Measurements from ENCODE around the gene ZNRD2. TPM values are rescaled to one million over a fixed set of nuclear protein-coding genes. Genes with fewer than 3 reads are reported as not detected.

Gene ZNRD2
- total RNA-seq, 1 donor from 2014 or later, result 37.4 TPM

- Mint-ChIP-seq H3K9me3 (ENCODE audit: unreplicated experiment) (no peaks in the 10 kb centered on the region), H3K27me3 (ENCODE audit: unreplicated experiment) (peaks cover 18% of the 10 kb centered on the region), H3K27ac (ENCODE audit: unreplicated experiment) (peak overlapping the region; percentile 42), H3K36me3 (ENCODE audit: low read depth, unreplicated experiment) (peaks cover 24% of the 10 kb centered on the region), H3K4me1 (ENCODE audit: unreplicated experiment) (peaks cover 2% of the 10 kb centered on the region), H3K4me3 (ENCODE audit: unreplicated experiment) (peak overlapping the region; percentile 23)
- no peak for DNase-seq (ENCODE audit: low spot score)
- TF ChIP-seq CTCF (IDR thresholded peaks at IDR 0.05; ENCODE audit: unreplicated experiment), result no peak
Measured at GRCh38 chr11:65536412-65537295, 33.6 kb upstream of the ZNRD2 start.

- DNase-seq (ENCODE audit: low spot score), result no peak
- Mint-ChIP-seq H3K4me1 (ENCODE audit: unreplicated experiment) (peaks cover 2% of the 10 kb centered on the region), H3K27me3 (ENCODE audit: unreplicated experiment) (peaks cover 17% of the 10 kb centered on the region), H3K4me3 (ENCODE audit: unreplicated experiment) (no peak overlapping the region), H3K36me3 (ENCODE audit: low read depth, unreplicated experiment) (peaks cover 25% of the 10 kb centered on the region), H3K9me3 (ENCODE audit: unreplicated experiment) (no peaks in the 10 kb centered on the region), H3K27ac (ENCODE audit: unreplicated experiment) (no peak overlapping the region)
- no peak for TF ChIP-seq CTCF (IDR thresholded peaks at IDR 0.05; ENCODE audit: unreplicated experiment)
Measured at GRCh38 chr11:65537296-65537597, 33.0 kb upstream of the ZNRD2 start.

GRCh38 chr11:65537620-65538231 lies 32.6 kb upstream of the ZNRD2 start:
- Mint-ChIP-seq H3K9me3 (ENCODE audit: unreplicated experiment) (no peaks in the 10 kb centered on the region), H3K27ac (ENCODE audit: unreplicated experiment) (no peak overlapping the region), H3K27me3 (ENCODE audit: unreplicated experiment) (peaks cover 18% of the 10 kb centered on the region), H3K36me3 (ENCODE audit: low read depth, unreplicated experiment) (peaks cover 20% of the 10 kb centered on the region), H3K4me3 (ENCODE audit: unreplicated experiment) (no peak overlapping the region), H3K4me1 (ENCODE audit: unreplicated experiment) (peaks cover 2% of the 10 kb centered on the region)
- TF ChIP-seq CTCF (IDR thresholded peaks at IDR 0.05; ENCODE audit: unreplicated experiment), result no peak
- DNase-seq (ENCODE audit: low spot score), result no peak

GRCh38 chr11:65538232-65538914 lies 31.9 kb upstream of the ZNRD2 start:
- no peak for TF ChIP-seq CTCF (IDR thresholded peaks at IDR 0.05; ENCODE audit: unreplicated experiment)
- H3K27ac Mint-ChIP-seq (ENCODE audit: unreplicated experiment), result no peak overlapping the region
- peaks cover 18% of the 10 kb centered on the region for H3K27me3 Mint-ChIP-seq (ENCODE audit: unreplicated experiment)
- no peak for DNase-seq (ENCODE audit: low spot score)
- peaks cover 20% of the 10 kb centered on the region for H3K36me3 Mint-ChIP-seq (ENCODE audit: low read depth, unreplicated experiment)
- no peaks in the 10 kb centered on the region for H3K9me3 Mint-ChIP-seq (ENCODE audit: unreplicated experiment)
- H3K4me3 Mint-ChIP-seq (ENCODE audit: unreplicated experiment), result no peak overlapping the region
- H3K4me1 Mint-ChIP-seq (ENCODE audit: unreplicated experiment), result peaks cover 2% of the 10 kb centered on the region

Measured in endothelial cell (in vitro differentiated cells).